ENCODE measurements around the gene CPSF7.
"Not testable (repeated sequence)": the region's sequence is repeated elsewhere in the genome, so short reads cannot be mapped to it uniquely, and the experiment has no call there.

Gene CPSF7

DNA sequence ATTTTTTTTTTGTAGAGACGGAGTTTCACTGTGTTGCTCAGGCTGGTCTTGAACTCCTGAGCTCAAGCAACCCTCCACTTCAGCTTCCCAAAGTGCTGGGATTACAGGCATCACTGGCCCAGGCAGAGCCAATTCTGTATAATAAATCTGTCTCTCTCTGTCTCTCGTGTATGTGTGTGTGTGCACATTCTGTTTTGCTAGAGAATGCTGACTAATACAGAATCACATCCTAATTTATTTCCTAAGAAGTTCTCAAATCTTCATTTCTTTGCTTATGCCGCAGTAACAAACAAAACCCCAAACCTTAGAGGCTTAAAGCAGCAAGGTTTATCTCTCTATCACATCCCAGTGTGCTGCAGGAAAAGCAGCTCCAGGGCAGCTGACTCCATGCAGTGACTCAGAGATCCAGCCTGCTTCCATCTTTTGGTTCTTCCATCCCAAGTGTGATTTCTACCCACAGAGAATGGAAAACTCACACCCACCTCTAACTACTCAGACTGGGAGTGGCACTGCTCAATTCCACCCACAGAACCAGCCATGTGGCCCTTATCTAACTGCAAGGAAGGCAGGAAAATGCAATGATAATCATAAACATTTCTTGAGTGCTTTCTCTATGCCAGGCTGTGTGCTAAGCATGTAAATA is 43.7 kb upstream of the CPSF7 start:
- in situ Hi-C loops (cut with HindIII; ENCODE audit: low sequenced_read_pairs) = no loop called here
- no peak for TF ChIP-seq CTCF (IDR thresholded peaks at IDR 0.05; ENCODE audit: low read depth, low read length, missing control alignments)

DNA sequence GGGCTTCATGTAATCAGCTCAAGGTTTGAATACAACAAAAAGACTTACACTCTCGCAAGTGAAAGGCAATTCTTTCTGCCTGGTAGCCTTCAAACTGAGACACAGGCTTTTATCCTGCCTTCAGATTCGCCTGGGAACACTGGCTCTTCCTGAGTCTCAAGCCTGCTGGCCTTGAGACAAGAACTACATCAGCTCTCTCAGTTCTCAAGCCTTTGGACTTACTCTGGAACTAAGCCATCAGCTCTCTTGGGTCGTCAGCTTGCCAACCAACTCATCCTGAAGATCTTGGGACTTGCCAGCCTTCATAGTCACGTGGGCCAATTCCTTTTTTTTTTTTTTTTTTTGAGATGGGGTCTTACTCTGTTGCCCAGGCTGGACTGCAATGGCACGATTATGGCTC is 43.1 kb upstream of the CPSF7 start:
- TF ChIP-seq CTCF (IDR thresholded peaks at IDR 0.05; ENCODE audit: low read depth, low read length, missing control alignments) = no peak
- in situ Hi-C loops (cut with HindIII; ENCODE audit: low sequenced_read_pairs) = no loop called here
- peak; percentile 24 for DNase-seq (ENCODE audit: low read depth)
- H3K4me3 ChIP-seq (ENCODE audit: low read depth, low read length) = no peak overlapping the region

More for the DNA sequence above, 43.7 kb upstream of the CPSF7 start:
- no peak for DNase-seq (ENCODE audit: low read depth)
- H3K4me3 ChIP-seq (ENCODE audit: low read depth, low read length) = no peak overlapping the region

DNA sequence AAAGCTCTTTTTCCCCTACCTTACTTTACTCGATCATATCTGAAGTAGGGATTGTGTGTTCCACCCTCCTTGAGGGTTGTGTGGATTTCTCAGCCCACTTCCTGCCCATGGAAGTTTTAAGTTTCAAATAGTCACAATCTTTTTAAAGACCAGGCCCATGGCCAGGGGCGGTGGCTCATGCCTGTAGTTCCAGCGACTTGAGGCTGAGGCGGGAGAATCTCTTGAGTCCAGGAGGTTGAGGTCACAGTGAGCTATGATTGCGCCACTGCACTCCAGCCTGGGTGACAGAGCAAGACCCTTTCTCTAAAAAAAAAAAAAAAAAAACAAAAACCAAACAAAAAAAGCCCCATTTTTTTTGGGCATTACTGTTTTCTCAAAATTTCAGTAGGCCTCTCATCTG is 42.5 kb upstream of the CPSF7 start:
- DNase-seq (ENCODE audit: low read depth) = no peak
- no peak for TF ChIP-seq CTCF (IDR thresholded peaks at IDR 0.05; ENCODE audit: low read depth, low read length, missing control alignments)
- in situ Hi-C loops (cut with HindIII; ENCODE audit: low sequenced_read_pairs) = no loop called here
- no peak overlapping the region for H3K4me3 ChIP-seq (ENCODE audit: low read depth, low read length)

DNA sequence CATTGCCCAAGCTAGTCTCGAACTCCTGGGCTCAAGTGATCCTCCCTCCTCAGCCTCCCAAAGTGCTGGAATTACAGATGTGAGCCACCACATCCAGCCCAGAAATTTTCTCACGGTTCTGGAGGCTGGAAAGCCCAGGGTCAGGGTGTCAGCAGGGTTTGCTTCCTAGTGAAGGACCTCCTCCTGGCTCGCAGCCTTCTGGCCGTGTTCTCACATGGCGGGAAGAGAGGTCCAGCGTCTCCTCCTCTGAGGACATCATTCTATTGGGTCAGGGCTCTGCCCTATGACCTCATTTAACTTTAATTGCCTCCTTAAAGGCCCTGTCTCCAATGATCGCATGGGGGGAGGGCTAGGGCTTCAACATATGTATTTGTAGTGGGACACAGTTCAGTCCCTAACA is 38.2 kb upstream of the CPSF7 start:
- H3K4me3 ChIP-seq (ENCODE audit: low read depth, low read length) = no peak overlapping the region

GRCh38 chr11:61467602-61468001 is 37.8 kb upstream of the CPSF7 start:
- in situ Hi-C loops (cut with HindIII; ENCODE audit: low sequenced_read_pairs); H3K4me3 ChIP-seq (ENCODE audit: low read depth, low read length); DNase-seq (ENCODE audit: low read depth): not testable (repeated sequence)

More for the DNA sequence above, 38.2 kb upstream of the CPSF7 start:
- DNase-seq (ENCODE audit: low read depth) = no peak
- in situ Hi-C loops (cut with HindIII; ENCODE audit: low sequenced_read_pairs) = no loop called here
- TF ChIP-seq CTCF (IDR thresholded peaks at IDR 0.05; ENCODE audit: low read depth, low read length, missing control alignments) = no peak

- no peak for DNase-seq (ENCODE audit: low read depth)
- TF ChIP-seq CTCF (IDR thresholded peaks at IDR 0.05; ENCODE audit: low read depth, low read length, missing control alignments) = no peak
- H3K4me3 ChIP-seq (ENCODE audit: low read depth, low read length) = no peak overlapping the region
- in situ Hi-C loops (cut with HindIII; ENCODE audit: low sequenced_read_pairs) = loop anchor here (5.0 kb wide), 1 partner anchor 51 kb away; no protein-coding TSS in a partner anchor
Measured at GRCh38 chr11:61460986-61461385, 31.2 kb upstream of the CPSF7 start.

DNA sequence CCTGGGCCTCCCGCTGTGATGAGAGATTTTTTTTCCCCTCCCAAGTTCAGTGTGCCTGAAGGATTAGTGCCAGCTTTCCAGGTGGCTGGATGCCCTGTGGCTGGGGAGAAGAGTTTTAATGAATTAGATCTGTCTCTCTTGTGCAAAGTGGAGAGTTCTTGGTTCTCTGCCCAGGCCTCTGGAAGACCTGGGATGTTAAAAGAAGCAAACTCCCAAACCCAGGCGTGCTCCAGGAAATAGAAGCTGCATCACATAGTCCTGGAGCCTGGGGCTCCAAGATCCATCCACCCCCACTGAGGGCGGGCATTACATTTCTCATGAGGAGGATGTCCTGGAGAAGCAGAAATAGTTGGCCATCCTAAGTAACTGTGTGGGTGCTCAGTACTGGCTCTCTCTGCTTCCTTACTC is 30.7 kb upstream of the CPSF7 start:
- in situ Hi-C loops (cut with HindIII; ENCODE audit: low sequenced_read_pairs) = loop anchor here (5.0 kb wide), 1 partner anchor 52 kb away; no protein-coding TSS in a partner anchor
- peak; percentile 16 for DNase-seq (ENCODE audit: low read depth)
- no peak overlapping the region for H3K4me3 ChIP-seq (ENCODE audit: low read depth, low read length)
- TF ChIP-seq CTCF (IDR thresholded peaks at IDR 0.05; ENCODE audit: low read depth, low read length, missing control alignments) = no peak

Measured in astrocyte of the cerebellum (primary cell).